Fibroblast of the conjunctiva (primary cell): ENCODE measurements around the gene SYNC.
A peak's percentile ranks its signal among the peaks of the same experiment; 100 is the strongest.
"Not testable (repeated sequence)": the region's sequence is repeated elsewhere in the genome, so short reads cannot be mapped to it uniquely, and the experiment has no call there.

ENCODE experiments used
- DNase-seq: peaks from one replicate; pipeline ENCODE4 v3.0.0-alpha.2; 2010; ENCODE audit warnings: low read depth

SYNC gene

DNA sequence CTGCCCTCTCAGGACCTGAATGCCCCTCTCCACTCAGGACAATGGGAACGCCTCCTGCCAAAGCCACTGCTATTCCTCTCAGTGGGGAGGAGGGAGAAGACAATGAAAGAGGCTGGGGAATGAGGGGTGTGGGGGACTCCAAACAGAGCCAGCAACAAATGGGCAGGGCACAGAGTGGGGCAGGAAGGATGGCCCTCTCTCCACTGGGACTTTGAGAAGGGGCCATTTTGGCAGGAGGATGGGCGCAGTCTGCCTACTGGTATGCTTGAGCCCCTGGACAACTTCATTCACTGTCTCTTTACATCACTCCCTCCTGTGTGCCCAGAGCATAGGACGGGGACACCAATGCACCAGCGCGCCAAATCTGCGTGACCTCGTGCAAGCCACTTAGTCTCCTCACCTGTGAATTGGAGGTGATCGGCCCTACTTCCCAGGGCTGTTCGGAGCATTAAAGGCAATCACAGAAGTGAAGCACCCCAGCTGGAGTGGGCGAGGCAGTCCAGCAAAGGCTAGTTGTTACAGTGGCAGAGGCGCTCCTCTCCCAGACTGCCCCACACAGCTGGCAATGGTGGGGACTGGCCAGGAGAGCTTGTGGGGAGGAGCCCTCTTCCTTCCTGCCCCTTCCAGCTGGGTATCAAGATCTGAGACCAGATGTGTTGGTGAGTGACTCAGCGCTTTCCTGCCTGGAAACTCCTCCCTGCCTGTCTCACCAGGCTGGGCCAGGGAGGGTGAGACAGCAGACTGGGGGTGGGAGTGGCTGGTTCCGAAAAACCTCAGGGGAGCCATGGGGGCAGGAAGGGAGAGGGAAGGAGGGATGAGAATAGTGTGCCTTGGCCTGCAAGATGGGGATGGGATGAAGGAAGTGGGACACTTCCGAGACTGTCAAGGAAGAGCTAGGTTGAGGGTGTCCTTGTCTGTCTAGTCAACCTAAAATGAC is 22.4 kb upstream of the SYNC start:
- peak; percentile 90 for DNase-seq

GRCh38 chr1:32719681-32720275 is 17.2 kb upstream of the SYNC start:
- DNase-seq = no peak

GRCh38 chr1:32718527-32718926 is 16.0 kb upstream of the SYNC start:
- no peak for DNase-seq

DNA sequence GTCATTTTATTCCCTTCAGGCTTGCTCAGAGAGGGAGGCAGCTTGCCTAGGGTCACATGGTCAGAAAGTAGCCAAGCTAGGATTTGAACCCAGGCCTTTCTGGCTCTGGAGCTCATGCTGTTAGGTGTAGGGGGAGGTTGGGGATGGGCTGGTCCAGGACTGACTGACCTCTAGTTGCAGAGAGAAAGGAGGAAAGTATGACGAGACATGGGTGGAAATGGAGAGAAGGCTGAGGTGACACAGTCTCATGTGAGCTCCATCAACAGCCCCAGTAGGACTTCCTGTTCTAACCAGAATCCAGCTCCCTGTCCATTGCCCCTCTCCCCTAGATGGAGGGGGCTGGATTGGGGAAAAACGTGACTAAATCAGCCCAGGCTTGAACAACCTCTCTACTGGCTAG is 15.5 kb upstream of the SYNC start:
- no peak for DNase-seq

DNA sequence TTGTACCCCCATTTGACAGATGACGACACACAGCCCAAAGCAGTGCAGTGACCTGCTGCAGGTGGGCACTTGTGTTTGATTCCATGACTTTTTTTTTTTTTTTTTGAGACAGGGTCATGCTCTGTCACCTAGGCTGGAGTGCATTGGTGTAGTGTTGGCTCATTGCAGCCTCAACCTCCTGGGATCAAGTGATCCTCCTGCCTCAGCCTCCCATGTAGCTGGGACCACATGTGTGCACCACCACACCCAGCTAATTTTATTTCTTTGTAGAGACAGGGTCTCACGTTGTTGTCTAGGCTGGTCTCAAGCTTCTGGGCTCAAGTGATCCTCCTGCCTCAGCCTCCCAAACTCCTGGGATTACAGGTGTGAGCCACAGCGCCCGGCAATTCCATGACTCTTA is 14.9 kb upstream of the SYNC start:
- DNase-seq = no peak

GRCh38 chr1:32716312-32717148 is 14.0 kb upstream of the SYNC start:
- no peak for DNase-seq

- no peak for DNase-seq
These were observed 13.3 kb upstream of the SYNC start for GRCh38 chr1:32715901-32716311.

DNA sequence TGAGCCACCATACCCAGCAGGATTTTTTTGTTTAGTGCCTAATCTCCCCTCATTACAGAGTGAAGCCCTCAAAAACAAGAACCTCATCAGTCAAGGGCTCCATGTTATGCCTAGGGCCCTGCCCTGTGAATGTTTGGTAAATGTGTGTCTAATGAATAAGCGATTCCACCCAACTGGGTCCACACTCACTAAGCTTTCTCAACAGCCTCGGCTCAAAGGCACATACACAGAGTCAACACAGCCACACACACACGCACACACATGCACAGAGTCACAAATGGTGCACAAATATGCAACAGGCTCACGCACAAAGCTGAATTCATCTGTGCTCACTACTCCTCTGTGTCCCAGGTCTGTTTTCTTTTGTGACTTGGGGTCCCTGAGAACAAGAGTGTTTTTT is 11.7 kb upstream of the SYNC start:
- DNase-seq = no peak

- no peak for DNase-seq
These were observed 10.5 kb upstream of the SYNC start for GRCh38 chr1:32713081-32713480.

DNA sequence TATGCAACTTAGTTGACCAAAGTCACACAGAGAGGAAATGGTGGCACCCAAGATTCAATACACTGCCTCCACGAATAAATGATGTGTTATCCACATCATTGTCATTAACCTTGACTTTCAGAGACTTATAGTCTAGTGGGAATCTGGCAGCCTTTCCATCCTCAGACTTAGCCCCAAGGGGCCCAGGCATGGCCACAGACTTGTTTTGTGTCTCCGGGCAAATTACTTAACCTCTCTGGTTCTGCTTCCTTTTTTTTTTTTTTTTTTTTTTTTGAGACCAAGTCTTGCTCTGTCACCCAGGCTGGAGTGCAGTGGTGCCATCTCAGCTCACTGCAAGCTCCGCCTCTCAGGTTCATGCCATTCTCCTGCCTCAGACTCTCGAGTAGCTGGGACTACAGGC is 8.7 kb upstream of the SYNC start:
- DNase-seq = not testable (repeated sequence)

DNA sequence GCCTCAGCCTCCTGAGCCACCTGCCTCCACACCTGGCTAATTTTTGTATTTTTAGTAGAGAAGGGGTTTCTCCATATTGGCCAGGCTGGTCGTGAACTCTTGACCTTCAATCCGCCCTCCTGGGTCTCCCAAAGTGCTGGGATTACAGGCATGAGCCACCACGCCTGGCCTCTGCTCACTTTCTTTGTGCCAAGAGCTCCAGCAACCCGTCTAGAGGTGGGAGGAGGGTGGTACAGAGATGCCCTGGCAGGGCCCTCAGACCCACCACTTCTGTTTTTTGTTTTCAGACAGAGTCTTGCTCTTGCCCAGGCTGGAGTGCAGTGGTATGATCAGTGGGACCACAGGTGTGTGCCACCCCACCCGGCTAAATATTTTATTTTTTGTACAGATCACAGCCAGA is 6.9 kb upstream of the SYNC start:
- DNase-seq = no peak

- DNase-seq = no peak
These were observed 6.5 kb upstream of the SYNC start for GRCh38 chr1:32709075-32709474.

DNA sequence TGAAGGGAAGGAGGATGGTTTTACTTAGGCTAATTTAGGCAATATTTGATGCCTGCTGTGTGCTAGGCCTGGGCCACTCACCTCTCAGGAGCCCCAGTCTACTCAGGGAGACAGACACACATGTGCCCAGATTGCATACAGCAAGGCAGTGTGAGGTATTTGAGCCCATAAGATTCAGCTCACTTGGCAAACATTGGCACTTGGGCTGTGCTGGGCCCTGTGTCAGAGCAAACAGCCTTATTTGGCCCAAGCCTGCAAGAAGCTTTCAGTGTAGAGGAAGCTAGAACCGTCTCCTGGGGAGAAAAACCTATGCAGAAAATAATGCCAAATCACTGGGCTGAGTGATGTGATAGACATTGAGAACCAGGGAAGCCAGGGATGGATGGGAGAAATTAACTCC is 3.9 kb upstream of the SYNC start:
- no peak for DNase-seq

- no peak for DNase-seq
These were observed 2.9 kb upstream of the SYNC start for GRCh38 chr1:32705516-32705915.

GRCh38 chr1:32703479-32704291 is 1.1 kb upstream of the SYNC start:
- DNase-seq = peak; percentile 83

- DNase-seq = no peak
These were observed 495 bp downstream of the SYNC start for GRCh38 chr1:32701951-32702598.

DNA sequence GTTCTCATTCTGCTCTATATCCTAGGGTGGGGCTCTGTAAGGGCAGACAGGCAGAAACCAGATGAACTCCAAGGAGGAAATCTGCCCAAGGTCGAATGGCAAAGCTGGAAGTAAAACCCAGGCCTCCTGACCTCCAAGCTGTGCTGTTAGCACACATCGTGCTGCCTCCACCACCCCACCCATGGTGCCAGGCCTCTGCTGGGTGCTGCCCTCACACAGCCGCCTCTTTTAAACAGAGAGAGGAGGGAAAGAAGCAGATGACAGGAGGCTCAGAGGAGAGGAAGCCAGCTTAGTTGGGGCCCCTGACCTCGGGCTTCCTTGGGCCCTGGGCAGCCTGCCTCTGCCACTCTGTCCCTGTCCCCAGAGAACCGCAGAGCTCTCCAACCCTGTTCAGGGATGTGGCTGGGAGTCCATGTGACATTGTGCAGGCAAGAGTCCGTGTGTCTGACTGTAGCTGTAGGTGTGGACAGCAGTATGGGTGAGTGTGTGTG is 1.1 kb downstream of the SYNC start:
- DNase-seq = no peak

- DNase-seq = not testable (repeated sequence)
These were observed 5.6 kb downstream of the SYNC start for GRCh38 chr1:32696996-32697395.

- DNase-seq = no peak
These were observed 6.5 kb downstream of the SYNC start for GRCh38 chr1:32696041-32696440.

DNA sequence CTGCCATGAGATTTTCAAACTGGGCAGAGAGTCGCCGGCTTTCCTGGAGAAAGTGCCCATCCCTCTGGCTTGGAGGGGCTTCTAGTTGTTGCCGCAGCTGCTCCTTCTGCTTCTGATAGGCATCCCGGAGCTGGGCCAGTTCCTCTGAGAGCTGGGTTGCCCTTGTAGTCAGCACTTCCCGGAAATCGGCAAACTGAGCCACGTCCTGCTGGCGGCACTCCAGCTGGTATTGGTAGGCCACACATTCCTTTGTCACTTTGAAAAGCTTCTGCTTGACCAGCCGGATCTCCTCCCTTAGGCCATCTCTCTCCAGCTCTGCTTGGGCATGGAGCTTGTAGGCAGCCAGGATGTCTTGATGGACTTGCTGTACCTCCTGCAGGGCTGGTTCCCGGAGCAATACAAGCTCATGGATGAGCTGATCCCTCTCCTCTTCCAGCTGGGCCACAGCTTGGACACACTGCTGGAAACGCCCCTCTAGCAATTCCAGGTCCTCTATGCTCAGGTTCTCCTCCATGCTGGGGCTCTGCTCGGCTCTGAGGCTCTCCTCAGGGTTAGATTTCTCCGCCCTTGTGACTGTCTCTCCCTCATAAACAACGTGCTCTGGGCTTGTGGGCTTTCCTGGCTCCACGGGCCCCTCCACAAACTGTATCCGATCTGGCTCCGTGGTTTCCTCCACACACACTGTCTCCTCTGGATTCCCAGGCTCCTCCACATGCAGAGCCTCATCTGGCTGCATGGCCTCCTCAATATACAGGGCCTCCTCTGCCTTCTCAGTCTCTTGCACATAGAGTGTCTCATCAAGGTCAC is 7.3 kb downstream of the SYNC start:
- no peak for DNase-seq
